Hepatocyte (in vitro differentiated cells): ENCODE results near the gene AUTS2.

Experiments used
- CTCF ChIP-seq: fragments of 200-600 bp; sonication (generic); IDR thresholded peaks from 2 replicates; pipeline ENCODE4 v1.5.1; 2016; ENCODE audit warnings: antibody characterized with exemption, mild to moderate bottlenecking; ENCODE audit not compliant: poor library complexity
- EZH2phosphoT487 ChIP-seq: fragments of 200-600 bp; sonication (generic); IDR thresholded peaks from one replicate; pipeline ENCODE4 v1.6.1; 2018; ENCODE audit warnings: antibody characterized with exemption, mild to moderate bottlenecking, low read depth, moderate library complexity; ENCODE audit not compliant: unreplicated experiment, severe bottlenecking

- TF ChIP-seq CTCF (no peak), EZH2phosphoT487 (no peak)
These were observed 78.0 kb downstream of the AUTS2 start for GRCh38 chr7:69676247-69676646.
